Breast epithelium (tissue), 3 donors: ENCODE data around the gene ABCC10.

Experiments used
- CTCF ChIP-seq, 3 donors: fragments of 450-650 bp; IDR thresholded peaks; one replicate each; pipeline ENCODE4 v1.5.1; 2016 to 2017; ENCODE audit warnings: antibody characterized with exemption in 3 of 3, mild to moderate bottlenecking in 3 of 3, moderate library complexity in 3 of 3
- POLR2A ChIP-seq: fragments of 450-650 bp; IDR thresholded peaks from one replicate; pipeline ENCODE4 v1.6.1; 2016; ENCODE audit warnings: antibody characterized with exemption, mild to moderate bottlenecking, moderate library complexity
- POLR2AphosphoS5 ChIP-seq, 3 donors: sonication (generic); formaldehyde crosslinking; IDR thresholded peaks; one replicate each; pipeline ENCODE4 v1.6.1; 2017; ENCODE audit warnings: antibody characterized with exemption in 3 of 3

DNA sequence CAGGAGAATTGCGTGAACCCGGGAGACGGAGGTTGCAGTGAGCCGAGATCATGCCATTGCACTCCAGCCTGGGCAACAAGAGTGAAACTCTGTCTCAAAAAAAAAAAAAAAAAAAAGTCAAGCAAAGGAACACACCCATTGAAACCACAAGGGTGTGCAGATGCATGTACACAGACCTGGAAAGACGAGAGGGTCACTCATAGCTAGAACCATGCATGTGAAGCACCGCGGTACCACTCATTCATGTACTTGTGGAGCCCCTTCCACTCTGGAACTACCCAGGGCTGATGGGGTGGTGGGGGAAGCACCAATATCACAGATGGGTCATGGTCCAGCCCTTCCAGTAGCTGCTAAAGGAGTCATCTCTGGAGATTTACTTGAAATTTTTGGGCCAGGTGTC lies 42.6 kb downstream of the ABCC10 start:
- no peak for TF ChIP-seq POLR2A
- no peak for TF ChIP-seq CTCF (IDR thresholded peaks at IDR 0.05)
- TF ChIP-seq POLR2AphosphoS5 (IDR thresholded peaks at IDR 0.05): no peak
